IMR-90 (cell line): Measurements from ENCODE around the gene KDM5B.
"Not testable (repeated sequence)": the region's sequence is repeated elsewhere in the genome, so short reads cannot be mapped to it uniquely, and the experiment has no call there.

ENCODE experiments used
- BHLHE40 ChIP-seq: fragments of 150-350 bp; IDR thresholded peaks from 2 replicates; pipeline ENCODE4 v1.6.1; 2016; ENCODE audit warnings: mild to moderate bottlenecking, low read depth, low read length
- MAFK ChIP-seq: IDR thresholded peaks from 2 replicates; pipeline ENCODE4 v1.6.1; 2012; ENCODE audit warnings: low read depth, low read length, improper control_type of control experiment
- MAZ ChIP-seq: IDR thresholded peaks from 2 replicates; pipeline ENCODE4 v1.6.1; 2012; ENCODE audit warnings: low read depth, mild to moderate bottlenecking, low read length, improper control_type of control experiment, moderate library complexity, borderline replicate concordance
- MXI1 ChIP-seq: IDR thresholded peaks from 2 replicates; pipeline ENCODE4 v1.6.1; 2012; ENCODE audit warnings: low read depth, mild to moderate bottlenecking, low read length, moderate library complexity, borderline replicate concordance
- NFE2L2 ChIP-seq: fragments of 150-350 bp; IDR thresholded peaks from 2 replicates; pipeline ENCODE4 v1.6.1; 2016; ENCODE audit warnings: low read depth, mild to moderate bottlenecking, low read length
- POLR2A ChIP-seq: IDR thresholded peaks from 2 replicates; pipeline ENCODE4 v1.6.1; 2012; ENCODE audit warnings: mild to moderate bottlenecking, low read depth, low read length
- RAD21 ChIP-seq: IDR thresholded peaks from 2 replicates; pipeline ENCODE4 v1.6.1; 2012; ENCODE audit warnings: low read length, improper control_type of control experiment
- RCOR1 ChIP-seq: IDR thresholded peaks from 2 replicates; pipeline ENCODE4 v1.6.1; 2012; ENCODE audit warnings: mild to moderate bottlenecking, low read length, improper control_type of control experiment; ENCODE audit not compliant: insufficient replicate concordance
- RFX5 ChIP-seq: IDR thresholded peaks from 2 replicates; pipeline ENCODE4 v1.8.0; 2012; ENCODE audit warnings: low read depth, mild to moderate bottlenecking, low read length, moderate library complexity
- SMC3 ChIP-seq: fragments of 150-350 bp; IDR thresholded peaks from 2 replicates; pipeline ENCODE4 v1.6.1; 2016; ENCODE audit warnings: low read depth, mild to moderate bottlenecking, antibody characterized with exemption, low read length, moderate library complexity
- TF ChIP-seq, protein P1 (sequence below): conservative IDR thresholded peaks from 2 replicates; pipeline ENCODE4 v1.5.1; 2012; ENCODE audit warnings: mild to moderate bottlenecking, low read depth, low read length, improper control_type of control experiment
- TF ChIP-seq, protein P2 (sequence below): fragments of 150-350 bp; IDR thresholded peaks from 2 replicates; pipeline ENCODE4 v1.6.1; 2017; ENCODE audit warnings: mild to moderate bottlenecking, antibody characterized with exemption, low read length, low read depth

DNA sequence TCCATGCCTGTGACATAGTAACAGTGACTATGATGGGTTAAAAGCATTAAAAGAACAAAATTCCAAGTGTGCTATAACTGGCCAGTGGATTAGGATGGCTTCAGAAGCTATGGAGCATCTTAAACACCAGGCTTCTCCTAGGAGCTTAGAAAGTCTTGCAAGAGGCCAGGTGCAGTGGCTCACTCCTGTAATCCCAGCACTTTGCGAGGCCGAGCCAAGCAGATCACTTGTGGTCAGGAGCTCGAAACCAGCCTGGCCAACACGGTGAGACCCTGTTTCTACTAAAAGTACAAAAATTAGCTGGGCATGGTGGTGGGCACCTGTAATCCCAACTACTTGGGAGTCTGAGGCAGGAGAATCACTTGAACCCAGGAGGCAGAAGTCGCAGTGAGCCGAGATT is 85.2 kb downstream of the KDM5B start:
- not testable (repeated sequence) for TF ChIP-seq POLR2A, MXI1, RFX5, RAD21, MAZ, RCOR1, BHLHE40, SMC3, MAFK, NFE2L2
- TF ChIP-seq, protein P1, sequence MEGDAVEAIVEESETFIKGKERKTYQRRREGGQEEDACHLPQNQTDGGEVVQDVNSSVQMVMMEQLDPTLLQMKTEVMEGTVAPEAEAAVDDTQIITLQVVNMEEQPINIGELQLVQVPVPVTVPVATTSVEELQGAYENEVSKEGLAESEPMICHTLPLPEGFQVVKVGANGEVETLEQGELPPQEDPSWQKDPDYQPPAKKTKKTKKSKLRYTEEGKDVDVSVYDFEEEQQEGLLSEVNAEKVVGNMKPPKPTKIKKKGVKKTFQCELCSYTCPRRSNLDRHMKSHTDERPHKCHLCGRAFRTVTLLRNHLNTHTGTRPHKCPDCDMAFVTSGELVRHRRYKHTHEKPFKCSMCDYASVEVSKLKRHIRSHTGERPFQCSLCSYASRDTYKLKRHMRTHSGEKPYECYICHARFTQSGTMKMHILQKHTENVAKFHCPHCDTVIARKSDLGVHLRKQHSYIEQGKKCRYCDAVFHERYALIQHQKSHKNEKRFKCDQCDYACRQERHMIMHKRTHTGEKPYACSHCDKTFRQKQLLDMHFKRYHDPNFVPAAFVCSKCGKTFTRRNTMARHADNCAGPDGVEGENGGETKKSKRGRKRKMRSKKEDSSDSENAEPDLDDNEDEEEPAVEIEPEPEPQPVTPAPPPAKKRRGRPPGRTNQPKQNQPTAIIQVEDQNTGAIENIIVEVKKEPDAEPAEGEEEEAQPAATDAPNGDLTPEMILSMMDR = not testable (repeated sequence)
- TF ChIP-seq, protein P2, sequence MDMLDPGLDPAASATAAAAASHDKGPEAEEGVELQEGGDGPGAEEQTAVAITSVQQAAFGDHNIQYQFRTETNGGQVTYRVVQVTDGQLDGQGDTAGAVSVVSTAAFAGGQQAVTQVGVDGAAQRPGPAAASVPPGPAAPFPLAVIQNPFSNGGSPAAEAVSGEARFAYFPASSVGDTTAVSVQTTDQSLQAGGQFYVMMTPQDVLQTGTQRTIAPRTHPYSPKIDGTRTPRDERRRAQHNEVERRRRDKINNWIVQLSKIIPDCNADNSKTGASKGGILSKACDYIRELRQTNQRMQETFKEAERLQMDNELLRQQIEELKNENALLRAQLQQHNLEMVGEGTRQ = not testable (repeated sequence)
